Measurements from ENCODE around the gene ATP5F1D. TPM values are rescaled to one million over a fixed set of nuclear protein-coding genes. Genes with fewer than 3 reads are reported as not detected.

The ATP5F1D gene
- total RNA-seq, 1 donor from 2014 or later = 239 TPM

Other genes with a start within 250 kb of the ATP5F1D start
- gene GRIN3B, start 241.3 kb upstream of the ATP5F1D start, total RNA-seq = not detected in 2 replicates
- gene TMEM259, start 220.6 kb upstream of the ATP5F1D start, total RNA-seq = 162 and 170 TPM in 2 replicates
- not detected in 2 replicates for gene RNU6-2, start 220.2 kb upstream of the ATP5F1D start, total RNA-seq
- gene CNN2, start 215.1 kb upstream of the ATP5F1D start, total RNA-seq = 112 and 114 TPM in 2 replicates
- 15.8 and 18.3 TPM in 2 replicates for gene ABCA7, start 201.6 kb upstream of the ATP5F1D start, total RNA-seq
- 201 and 202 TPM in 2 replicates for gene ARHGAP45, start 174.6 kb upstream of the ATP5F1D start, total RNA-seq
- gene POLR2E, start 146.4 kb upstream of the ATP5F1D start, total RNA-seq = 265 and 282 TPM in 2 replicates
- gene GPX4, start 137.8 kb upstream of the ATP5F1D start, total RNA-seq = 236 and 241 TPM in 2 replicates
- gene SBNO2, start 67.5 kb upstream of the ATP5F1D start, total RNA-seq = 95.5 and 96.9 TPM in 2 replicates
- 69.6 and 71.3 TPM in 2 replicates for gene STK11, start 36.0 kb upstream of the ATP5F1D start, total RNA-seq
- 1.5 and 1.8 TPM in 2 replicates for gene CBARP, start 3.7 kb upstream of the ATP5F1D start, total RNA-seq
- 87.6 and 91.6 TPM in 2 replicates for gene MIDN, start 6.8 kb downstream of the ATP5F1D start, total RNA-seq
- gene CIRBP, start 27.6 kb downstream of the ATP5F1D start, total RNA-seq = 245 and 256 TPM in 2 replicates
- gene FAM174C, start 33.8 kb downstream of the ATP5F1D start, total RNA-seq = 119 and 128 TPM in 2 replicates
- gene EFNA2, start 44.1 kb downstream of the ATP5F1D start, total RNA-seq = not detected in 2 replicates
- gene NDUFS7, start 142.2 kb downstream of the ATP5F1D start, total RNA-seq = 97.9 and 98.8 TPM in 2 replicates
- gene GAMT, start 159.8 kb downstream of the ATP5F1D start, total RNA-seq = 21.7 and 22.3 TPM in 2 replicates
- gene DAZAP1, start 165.8 kb downstream of the ATP5F1D start, total RNA-seq = 301 and 304 TPM in 2 replicates
- 1,387 and 1,455 TPM in 2 replicates for gene RPS15, start 196.6 kb downstream of the ATP5F1D start, total RNA-seq
- gene APC2, start 208.4 kb downstream of the ATP5F1D start, total RNA-seq = 0.16 and 0.17 TPM in 2 replicates
- 37.1 and 38.5 TPM in 2 replicates for gene C19orf25, start 237.5 kb downstream of the ATP5F1D start, total RNA-seq
- gene PCSK4, start 248.6 kb downstream of the ATP5F1D start, total RNA-seq = 0.26 and 1.5 TPM in 2 replicates
- 1.4 TPM in 2 replicates for gene REEP6, start 249.4 kb downstream of the ATP5F1D start, total RNA-seq